A549 (cell line): ENCODE results near the gene ARL13B. TPM values are rescaled to one million over a fixed set of nuclear protein-coding genes. Genes with fewer than 3 reads are reported as not detected.

Source experiments
- ATAC-seq, 2 experiments: fragments of 200-7000 bp in 1 of 2; fragments of >200 bp in 1 of 2; cut with Nextera tagmentation in 1 of 2; cut with Tn5 transposase in 1 of 2; 3 replicates each; pipeline versions ENCODE4 v1.8.0 to v1.9.1; 2018 to 2020; ENCODE audit warnings: mild to moderate bottlenecking in 1 of 2, moderate library complexity in 1 of 2
- CTCF ChIA-PET: fragments of 300-600 bp; sonication (Branson Sonifier 250); formaldehyde crosslinking; extraction: SDS; loops from one replicate; lab custom pipeline; 2021; ENCODE audit warnings: antibody characterized with exemption, inconsistent platforms; lab: Yijun Ruan, JAX
- POLR2A ChIA-PET: fragments of 350-600 bp; formaldehyde crosslinking; extraction: SDS; loops from one replicate; lab custom pipeline; 2021; ENCODE audit warnings: antibody characterized with exemption, inconsistent platforms; lab: Yijun Ruan, JAX
- DNase-seq, 2 experiments: peaks; one replicate each; pipeline versions ENCODE4 v3.0.0 to v3.0.0-alpha.2; 2011 to 2016; ENCODE audit warnings: low read depth in 1 of 2, low spot score in 1 of 2
- FAIRE-seq: peaks from 2 replicates; lab custom pipeline; 2011; peaks lifted over from hg19 to GRCh38; lab: Jason Lieb, UNC
- H3K27ac ChIP-seq, 2 experiments: fragments of >200 bp; sonication (Bioruptor Twin); formaldehyde crosslinking; 3 replicates each; pipeline ENCODE4 v1.5.1; 2016 to 2017
- H3K4me1 ChIP-seq: fragments of >200 bp; sonication (Bioruptor Twin); formaldehyde crosslinking; 3 replicates; pipeline ENCODE4 v1.6.1; 2016
- H3K4me2 ChIP-seq: fragments of >200 bp; sonication (Bioruptor Twin); formaldehyde crosslinking; 3 replicates; pipeline ENCODE4 v1.6.1; 2016
- H3K4me3 ChIP-seq: fragments of >200 bp; sonication (Bioruptor Twin); formaldehyde crosslinking; 3 replicates; pipeline ENCODE4 v1.5.1; 2016
- H3K9me3 ChIP-seq: fragments of >200 bp; sonication (Bioruptor Twin); formaldehyde crosslinking; 3 replicates; pipeline ENCODE4 v1.6.1; 2016
- CBX2 ChIP-seq: fragments of 200-600 bp; sonication (generic); IDR thresholded peaks from 2 replicates; pipeline ENCODE4 v1.6.1; 2016; ENCODE audit warnings: low read depth, mild to moderate bottlenecking, borderline replicate concordance
- CHD2 ChIP-seq: fragments of 150-350 bp; IDR thresholded peaks from 2 replicates; pipeline ENCODE4 v1.6.1; 2014; ENCODE audit warnings: low read length; ENCODE audit not compliant: partially characterized antibody
- E2F6 ChIP-seq: IDR thresholded peaks from 2 replicates; pipeline ENCODE4 v1.6.1; 2012; ENCODE audit warnings: low read depth, borderline replicate concordance
- EHMT2 ChIP-seq: fragments of 200-600 bp; sonication (generic); IDR thresholded peaks from 2 replicates; pipeline ENCODE4 v1.6.1; 2016; ENCODE audit warnings: antibody characterized with exemption, low read depth, mild to moderate bottlenecking, moderate library complexity
- ELK1 ChIP-seq: fragments of 150-350 bp; IDR thresholded peaks from 2 replicates; pipeline ENCODE4 v1.6.1; 2014; ENCODE audit warnings: low read depth, mild to moderate bottlenecking, low read length
- EP300 ChIP-seq, 2 experiments: fragments of >200 bp; sonication (Bioruptor Twin); formaldehyde crosslinking; IDR thresholded peaks; 2 replicates in 1 of 2; 3 replicates in 1 of 2; pipeline ENCODE4 v1.6.1; 2016 to 2017
- FOXS1 ChIP-seq: fragments of 250-450 bp; sonication (Bioruptor Pico); IDR thresholded peaks from 2 replicates; pipeline ENCODE4 v1.5.0; 2020; ENCODE audit warnings: mild to moderate bottlenecking, moderate library complexity
- HMGXB4 ChIP-seq: fragments of 250-450 bp; sonication (Bioruptor Pico); IDR thresholded peaks from 2 replicates; pipeline ENCODE4 v1.5.0; 2021; ENCODE audit warnings: mild to moderate bottlenecking, moderate library complexity, borderline replicate concordance
- HOXB13 ChIP-seq: fragments of 250-450 bp; sonication (Bioruptor Pico); IDR thresholded peaks from 2 replicates; pipeline ENCODE4 v1.5.0; 2020; ENCODE audit warnings: low read depth, mild to moderate bottlenecking, moderate library complexity
- KDM1A ChIP-seq: fragments of 200-600 bp; sonication (generic); IDR thresholded peaks from 2 replicates; pipeline ENCODE4 v1.6.1; 2016; ENCODE audit warnings: low read depth, mild to moderate bottlenecking
- KDM5A ChIP-seq: fragments of 200-600 bp; sonication (generic); IDR thresholded peaks from 2 replicates; pipeline ENCODE4 v1.6.1; 2016; ENCODE audit warnings: antibody characterized with exemption, mild to moderate bottlenecking
- MAFK ChIP-seq: fragments of 450-650 bp; IDR thresholded peaks from 2 replicates; pipeline ENCODE4 v1.6.1; 2014; ENCODE audit not compliant: partially characterized antibody
- MAX ChIP-seq: IDR thresholded peaks from 2 replicates; pipeline ENCODE4 v1.6.1; 2012
- MAZ ChIP-seq: fragments of 150-350 bp; IDR thresholded peaks from 2 replicates; pipeline ENCODE4 v1.6.1; 2014; ENCODE audit warnings: antibody characterized with exemption, low read depth, low read length, borderline replicate concordance
- MYC ChIP-seq: IDR thresholded peaks from 2 replicates; pipeline ENCODE4 v1.6.1; 2012; ENCODE audit warnings: mild to moderate bottlenecking, inconsistent platforms, low read length, improper control_type of control experiment, borderline replicate concordance
- NFE2L2 ChIP-seq: fragments of 150-350 bp; conservative IDR thresholded peaks from 2 replicates; pipeline ENCODE4 v1.6.1; 2014; ENCODE audit warnings: low read length
- POLR2A ChIP-seq: IDR thresholded peaks from 2 replicates; pipeline ENCODE4 v1.6.1; 2012; ENCODE audit warnings: mild to moderate bottlenecking, low read length
- POLR2AphosphoS2 ChIP-seq: conservative IDR thresholded peaks from 2 replicates; pipeline ENCODE4 v1.6.1; 2012; ENCODE audit warnings: low read length, improper control_type of control experiment, inconsistent platforms
- RARB ChIP-seq: fragments of 250-450 bp; sonication (Bioruptor Pico); IDR thresholded peaks from 2 replicates; pipeline ENCODE4 v1.8.0; 2021; ENCODE audit warnings: mild to moderate bottlenecking, moderate library complexity
- RCOR1 ChIP-seq: fragments of 150-350 bp; IDR thresholded peaks from 2 replicates; pipeline ENCODE4 v1.6.1; 2014; ENCODE audit warnings: antibody characterized with exemption, low read length, low read depth
- REST ChIP-seq: fragments of 200-600 bp; sonication (generic); IDR thresholded peaks from 2 replicates; pipeline ENCODE4 v1.6.1; 2016; ENCODE audit warnings: antibody characterized with exemption, mild to moderate bottlenecking, moderate library complexity
- RFX5 ChIP-seq: fragments of 450-650 bp; IDR thresholded peaks from 2 replicates; pipeline ENCODE4 v1.7.1; 2014; ENCODE audit warnings: antibody characterized with exemption, mild to moderate bottlenecking, moderate library complexity
- RNF2 ChIP-seq: fragments of 200-600 bp; sonication (generic); IDR thresholded peaks from 2 replicates; pipeline ENCODE4 v1.6.1; 2016; ENCODE audit warnings: low read depth, mild to moderate bottlenecking, antibody characterized with exemption, moderate library complexity, borderline replicate concordance
- SMC3 ChIP-seq: fragments of >200 bp; sonication (Bioruptor Twin); formaldehyde crosslinking; IDR thresholded peaks from 3 replicates; pipeline ENCODE4 v1.6.1; 2018; ENCODE audit warnings: inconsistent platforms
- SREBF2 ChIP-seq: fragments of 450-650 bp; IDR thresholded peaks from 2 replicates; pipeline ENCODE4 v1.6.1; 2014; ENCODE audit warnings: mild to moderate bottlenecking, moderate library complexity
- TP53 ChIP-seq: fragments of 250-450 bp; sonication (Bioruptor Pico); IDR thresholded peaks from 2 replicates; pipeline ENCODE4 v1.5.0; 2021; ENCODE audit warnings: mild to moderate bottlenecking, moderate library complexity
- ZFP36 ChIP-seq: fragments of 450-650 bp; IDR thresholded peaks from 2 replicates; pipeline ENCODE4 v1.6.1; 2014; ENCODE audit warnings: borderline replicate concordance; ENCODE audit not compliant: partially characterized antibody
- ZNF302 ChIP-seq: fragments of 250-450 bp; sonication (Bioruptor Pico); IDR thresholded peaks from 2 replicates; pipeline ENCODE4 v1.9.0; 2021; ENCODE audit warnings: inconsistent platforms, mild to moderate bottlenecking, moderate library complexity
- WGBS: methylation state at CpG from one replicate; pipeline ENCODE4 v1.1.6; 2017; ENCODE audit errors: missing lambda C conversion rate; 5-methylcytosine and 5-hydroxymethylcytosine counted together
- polyA plus RNA-seq, 4 experiments: library from polyadenylated mRNA; depleted of rRNA in 3 of 4; stranded (reverse); fragments of >200 nt; fragmentation: RNase III in 1 of 4; extraction: RNeasy Plus Mini Kit Qiagen cat#74134 plus additional on column Dnase treatment in 1 of 4; gene quantifications; 2 replicates in 3 of 4; 3 replicates in 1 of 4; pipeline ENCODE4 v1.2.3, GENCODE V29; 2011 to 2017
- TF ChIP-seq, protein P1 (sequence below): fragments of >200 bp; sonication (Bioruptor Twin); formaldehyde crosslinking; IDR thresholded peaks from 3 replicates; pipeline ENCODE4 v1.6.1; 2016
- TF ChIP-seq, protein P2 (sequence below): fragments of 450-650 bp; IDR thresholded peaks from 2 replicates; pipeline ENCODE4 v1.6.1; 2014; ENCODE audit warnings: antibody characterized with exemption

The ARL13B gene
- polyA plus RNA-seq, 2 of the 4 experiments (the other 2 are of a cell fraction): 13.3 to 28.6 TPM

GRCh38 chr3:94093151-94093550 lies 113.2 kb downstream of the ARL13B start:
- Histone ChIP-seq H3K4me2 (no peak overlapping the region), H3K4me1 (no peaks in the 10 kb centered on the region), H3K9me3 (no peaks in the 10 kb centered on the region), H3K4me3 (no peak overlapping the region), H3K27ac (no peak overlapping the region)
- no peak for ATAC-seq
- 87% methylated on average over 1 of the region's 1 CpG for WGBS
- no peak for DNase-seq
- CTCF ChIA-PET: no interaction called here
- TF ChIP-seq KDM1A (no peak), RNF2 (no peak), MAFK (no peak), HMGXB4 (CRISPR knock-in tag) (no peak), POLR2A (no peak), ZNF302 (CRISPR knock-in tag) (no peak), ZFP36 (no peak), RARB (CRISPR knock-in tag) (no peak), KDM5A (no peak), POLR2AphosphoS2 (no peak), MYC (no peak), RFX5 (no peak), NFE2L2 (no peak), MAZ (no peak), CBX2 (no peak), SREBF2 (no peak), SMC3 (no peak)
- TF ChIP-seq, protein P1, sequence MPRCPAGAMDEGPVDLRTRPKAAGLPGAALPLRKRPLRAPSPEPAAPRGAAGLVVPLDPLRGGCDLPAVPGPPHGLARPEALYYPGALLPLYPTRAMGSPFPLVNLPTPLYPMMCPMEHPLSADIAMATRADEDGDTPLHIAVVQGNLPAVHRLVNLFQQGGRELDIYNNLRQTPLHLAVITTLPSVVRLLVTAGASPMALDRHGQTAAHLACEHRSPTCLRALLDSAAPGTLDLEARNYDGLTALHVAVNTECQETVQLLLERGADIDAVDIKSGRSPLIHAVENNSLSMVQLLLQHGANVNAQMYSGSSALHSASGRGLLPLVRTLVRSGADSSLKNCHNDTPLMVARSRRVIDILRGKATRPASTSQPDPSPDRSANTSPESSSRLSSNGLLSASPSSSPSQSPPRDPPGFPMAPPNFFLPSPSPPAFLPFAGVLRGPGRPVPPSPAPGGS: no peak
- POLR2A ChIA-PET: no interaction called here
- FAIRE-seq: no peak

DNA sequence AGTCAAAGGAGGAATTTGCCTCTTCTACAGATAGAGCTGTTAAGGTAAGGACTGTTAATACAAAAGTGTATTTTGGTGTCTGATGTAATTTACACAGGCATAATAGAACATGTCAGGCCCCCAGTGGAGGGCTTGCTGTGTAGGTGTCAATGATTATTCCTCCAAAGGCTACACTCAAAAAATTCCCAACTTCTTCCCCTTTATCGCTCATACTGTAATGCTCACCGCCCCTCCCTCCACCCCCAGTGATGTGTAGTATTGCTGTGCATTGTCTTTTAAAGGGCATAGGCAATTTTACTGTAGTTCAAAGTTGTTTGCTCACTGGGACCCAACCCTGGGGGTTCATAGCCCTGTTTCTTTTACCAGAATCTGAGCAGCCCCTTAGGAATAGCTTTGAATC lies 115.2 kb downstream of the ARL13B start:
- no peak for ATAC-seq
- no peak for FAIRE-seq

More for the DNA sequence above, 115.2 kb downstream of the ARL13B start:
- DNase-seq: no peak
- H3K9me3 ChIP-seq: no peaks in the 10 kb centered on the region
- no peak overlapping the region for H3K4me3 ChIP-seq
- no peaks in the 10 kb centered on the region for H3K4me1 ChIP-seq
- no peak overlapping the region for H3K4me2 ChIP-seq
- no peak overlapping the region for H3K27ac ChIP-seq
- WGBS: 90% methylated on average over 2 of the region's 2 CpGs
- TF ChIP-seq TP53 (CRISPR knock-in tag): no peak
- TF ChIP-seq, protein P2, sequence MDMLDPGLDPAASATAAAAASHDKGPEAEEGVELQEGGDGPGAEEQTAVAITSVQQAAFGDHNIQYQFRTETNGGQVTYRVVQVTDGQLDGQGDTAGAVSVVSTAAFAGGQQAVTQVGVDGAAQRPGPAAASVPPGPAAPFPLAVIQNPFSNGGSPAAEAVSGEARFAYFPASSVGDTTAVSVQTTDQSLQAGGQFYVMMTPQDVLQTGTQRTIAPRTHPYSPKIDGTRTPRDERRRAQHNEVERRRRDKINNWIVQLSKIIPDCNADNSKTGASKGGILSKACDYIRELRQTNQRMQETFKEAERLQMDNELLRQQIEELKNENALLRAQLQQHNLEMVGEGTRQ: no peak
- no peak for TF ChIP-seq FOXS1
- no peak for TF ChIP-seq REST
- TF ChIP-seq HOXB13 (CRISPR knock-in tag): no peak
- no peak for TF ChIP-seq CHD2
- no peak for TF ChIP-seq RCOR1
- TF ChIP-seq ELK1: no peak
- TF ChIP-seq RNF2: no peak
- no peak for TF ChIP-seq KDM1A
- no peak for TF ChIP-seq EHMT2
- TF ChIP-seq E2F6: no peak
- no peak for TF ChIP-seq MAX
- no peak for TF ChIP-seq RFX5
- TF ChIP-seq EP300 (IDR thresholded peaks at IDR 0.05): no peak
- CTCF ChIA-PET: no interaction called here
- POLR2A ChIA-PET: no interaction called here
